ENCODE results near the gene CSTA.

Gene CSTA, protein sequence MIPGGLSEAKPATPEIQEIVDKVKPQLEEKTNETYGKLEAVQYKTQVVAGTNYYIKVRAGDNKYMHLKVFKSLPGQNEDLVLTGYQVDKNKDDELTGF

DNA sequence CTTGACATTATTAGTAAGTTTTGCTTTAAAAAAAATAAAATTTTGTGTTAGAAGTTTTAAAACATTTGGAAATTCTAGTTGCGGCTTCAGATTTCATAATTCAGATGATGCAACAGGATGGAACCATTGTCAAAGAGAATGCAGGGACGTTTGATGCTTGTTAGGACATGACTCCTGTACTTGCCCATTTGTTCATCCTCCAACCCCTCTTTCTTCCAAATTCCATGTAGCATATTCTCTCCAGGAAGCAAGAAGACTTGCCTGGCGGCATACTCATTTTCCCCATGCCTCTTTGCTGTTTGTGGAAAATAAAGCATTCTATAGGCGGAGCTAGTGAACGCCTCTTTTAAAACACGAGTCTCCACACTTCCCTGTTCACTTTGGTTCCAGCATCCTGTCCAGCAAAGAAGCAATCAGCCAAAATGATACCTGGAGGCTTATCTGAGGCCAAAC, at the start of gene CSTA:
CSTA (plus strand) TSS at position 378 of the 453 bp plus-strand sequence; CDS start at position 423, 45 bp downstream.
- no peak for DNase-seq

DNA sequence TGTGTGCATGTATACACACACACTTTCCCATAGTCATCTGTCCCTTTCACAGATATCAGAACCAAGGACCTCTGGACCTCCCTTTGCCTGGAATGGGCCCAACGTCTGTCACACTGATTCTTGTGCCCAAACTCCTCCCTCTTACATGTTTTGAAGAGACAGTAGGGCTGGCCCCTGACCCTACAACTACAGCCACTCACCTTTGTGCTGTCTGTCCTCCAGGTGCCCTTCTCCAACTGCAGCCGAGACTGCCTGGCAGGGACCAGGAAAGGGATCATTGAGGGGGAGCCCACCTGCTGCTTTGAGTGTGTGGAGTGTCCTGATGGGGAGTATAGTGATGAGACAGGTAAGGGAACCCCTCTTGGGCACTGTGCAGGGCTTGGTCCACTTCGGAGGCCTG, 43.2 kb upstream of the CSTA start:
- no peak for DNase-seq

DNA sequence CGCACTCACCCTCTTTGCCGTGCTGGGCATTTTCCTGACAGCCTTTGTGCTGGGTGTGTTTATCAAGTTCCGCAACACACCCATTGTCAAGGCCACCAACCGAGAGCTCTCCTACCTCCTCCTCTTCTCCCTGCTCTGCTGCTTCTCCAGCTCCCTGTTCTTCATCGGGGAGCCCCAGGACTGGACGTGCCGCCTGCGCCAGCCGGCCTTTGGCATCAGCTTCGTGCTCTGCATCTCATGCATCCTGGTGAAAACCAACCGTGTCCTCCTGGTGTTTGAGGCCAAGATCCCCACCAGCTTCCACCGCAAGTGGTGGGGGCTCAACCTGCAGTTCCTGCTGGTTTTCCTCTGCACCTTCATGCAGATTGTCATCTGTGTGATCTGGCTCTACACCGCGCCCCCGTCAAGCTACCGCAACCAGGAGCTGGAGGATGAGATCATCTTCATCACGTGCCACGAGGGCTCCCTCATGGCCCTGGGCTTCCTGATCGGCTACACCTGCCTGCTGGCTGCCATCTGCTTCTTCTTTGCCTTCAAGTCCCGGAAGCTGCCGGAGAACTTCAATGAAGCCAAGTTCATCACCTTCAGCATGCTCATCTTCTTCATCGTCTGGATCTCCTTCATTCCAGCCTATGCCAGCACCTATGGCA, 41.1 kb upstream of the CSTA start:
- no peak for DNase-seq

DNA sequence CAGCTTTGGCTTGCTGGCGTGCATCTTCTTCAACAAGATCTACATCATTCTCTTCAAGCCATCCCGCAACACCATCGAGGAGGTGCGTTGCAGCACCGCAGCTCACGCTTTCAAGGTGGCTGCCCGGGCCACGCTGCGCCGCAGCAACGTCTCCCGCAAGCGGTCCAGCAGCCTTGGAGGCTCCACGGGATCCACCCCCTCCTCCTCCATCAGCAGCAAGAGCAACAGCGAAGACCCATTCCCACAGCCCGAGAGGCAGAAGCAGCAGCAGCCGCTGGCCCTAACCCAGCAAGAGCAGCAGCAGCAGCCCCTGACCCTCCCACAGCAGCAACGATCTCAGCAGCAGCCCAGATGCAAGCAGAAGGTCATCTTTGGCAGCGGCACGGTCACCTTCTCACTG, 40.6 kb upstream of the CSTA start:
- no peak for DNase-seq

DNA sequence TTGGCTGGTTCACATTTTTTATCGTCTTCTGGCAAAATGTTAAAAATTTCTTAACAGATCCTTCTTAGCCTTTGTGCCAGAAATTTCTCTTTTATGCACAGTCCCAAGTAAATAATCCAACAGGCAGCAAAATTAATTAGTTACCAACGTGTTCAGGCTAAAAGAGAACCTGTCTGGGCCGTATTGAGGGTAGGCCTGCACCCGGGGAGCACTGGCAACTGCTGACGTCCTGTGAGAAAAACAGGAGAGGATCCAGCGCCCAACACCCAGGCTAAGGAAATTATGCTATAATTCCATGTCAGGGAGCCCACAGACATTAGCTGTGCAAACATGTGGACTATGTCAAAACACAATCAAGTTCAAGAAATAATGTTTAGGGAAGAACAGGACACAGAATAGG, 30.7 kb upstream of the CSTA start:
- DNase-seq: no peak

DNA sequence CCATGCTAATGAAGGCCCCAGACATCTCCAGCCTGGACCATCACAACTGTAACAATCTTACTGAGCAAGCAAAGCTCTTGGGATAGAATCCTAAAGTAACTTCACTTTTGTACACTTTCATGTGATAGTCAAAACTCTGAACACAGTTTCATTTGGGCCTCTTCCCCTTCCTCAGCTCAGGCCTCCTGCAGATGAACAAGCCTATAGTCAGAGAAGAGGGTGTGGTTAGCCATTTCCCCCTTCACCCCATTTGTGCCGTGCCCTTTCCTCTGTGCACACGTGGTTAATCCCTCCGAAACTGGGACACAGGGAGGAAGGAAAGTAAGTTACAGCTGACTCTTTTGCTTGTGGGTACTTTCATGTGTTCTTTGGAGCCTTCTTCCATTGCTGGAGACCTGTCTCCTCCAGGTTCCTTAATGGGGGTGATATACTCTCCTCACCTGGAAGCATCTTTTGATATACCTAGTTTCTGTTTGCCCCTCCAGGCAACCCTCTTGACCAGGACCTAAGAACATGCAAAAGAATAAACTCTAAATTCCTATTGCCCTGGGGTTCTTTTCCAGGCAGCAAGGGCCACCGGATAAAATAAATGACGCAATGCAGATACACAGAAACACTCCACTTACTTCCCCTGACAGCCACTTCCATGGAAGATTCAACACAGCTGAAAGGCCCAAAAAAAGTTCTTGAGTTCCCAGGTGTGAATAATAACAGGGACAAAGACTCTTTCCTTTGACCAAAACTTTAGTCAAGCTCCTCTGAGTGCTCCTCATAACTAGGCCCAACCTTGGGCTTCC, 29.6 kb upstream of the CSTA start:
- no peak for DNase-seq

DNA sequence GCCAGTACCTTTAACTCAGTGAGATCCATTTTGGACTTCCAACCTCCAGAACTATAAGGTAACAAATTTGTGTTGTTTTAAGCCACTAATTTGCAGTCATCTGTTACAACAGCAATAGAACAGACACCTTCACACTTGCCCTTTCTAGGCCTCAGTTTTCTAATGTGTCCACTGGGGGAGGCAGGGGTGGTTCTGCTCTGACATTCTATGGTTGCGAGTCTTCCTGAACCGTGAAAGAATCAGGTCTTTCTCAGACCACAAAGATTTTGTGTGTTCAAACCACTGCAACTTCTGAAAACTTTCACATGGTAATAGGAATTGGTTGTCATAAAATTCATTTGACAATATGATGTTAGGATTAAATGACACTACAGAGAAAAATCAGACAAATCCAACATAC, 26.8 kb upstream of the CSTA start:
- DNase-seq: no peak

DNA sequence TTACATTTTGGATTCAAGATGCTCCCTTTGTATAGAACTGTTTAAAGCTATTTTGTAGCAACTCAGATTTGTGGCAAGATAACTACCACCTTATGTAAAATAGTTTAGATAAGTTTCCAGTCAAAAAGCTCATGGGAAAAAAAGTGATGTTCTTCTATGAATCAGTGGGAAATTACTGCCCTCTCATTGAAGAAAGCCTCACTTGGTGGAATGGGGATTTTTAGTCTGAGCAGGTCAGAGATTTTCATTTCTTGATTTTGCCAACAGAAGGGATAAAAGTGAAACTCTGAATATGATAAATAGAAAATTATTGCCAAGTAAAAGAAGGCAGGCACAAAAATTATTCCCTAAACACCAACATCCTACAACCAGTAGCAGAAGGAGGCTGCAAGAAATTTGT, 25.8 kb upstream of the CSTA start:
- DNase-seq: no peak

DNA sequence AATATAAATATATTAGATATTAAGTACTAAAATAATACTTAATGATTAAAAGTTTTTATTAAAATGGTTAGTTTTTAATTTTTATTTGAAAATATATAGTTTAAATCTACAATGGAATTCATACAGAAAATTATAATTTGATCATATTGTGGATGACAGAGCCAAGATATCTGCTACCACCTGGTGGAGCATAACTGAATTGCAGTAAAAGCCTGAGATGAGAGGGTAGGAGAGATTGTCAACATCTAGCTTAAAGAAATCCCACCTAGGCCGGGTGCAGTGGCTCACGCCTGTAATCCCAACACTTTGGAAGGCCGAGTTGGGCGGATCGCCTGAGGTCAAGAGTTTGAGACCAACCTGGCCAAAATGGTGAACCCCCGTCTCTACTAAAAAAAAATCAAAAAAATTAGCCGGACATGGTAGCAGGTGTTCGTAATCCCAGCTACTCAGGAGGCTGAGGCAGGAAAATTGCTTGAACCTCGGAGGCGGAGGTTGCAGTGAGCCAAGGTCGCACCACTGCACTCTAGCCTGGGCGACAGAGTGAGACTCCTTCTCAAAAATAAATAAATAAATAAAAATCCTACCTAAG, 25.1 kb upstream of the CSTA start:
- no peak for DNase-seq

DNA sequence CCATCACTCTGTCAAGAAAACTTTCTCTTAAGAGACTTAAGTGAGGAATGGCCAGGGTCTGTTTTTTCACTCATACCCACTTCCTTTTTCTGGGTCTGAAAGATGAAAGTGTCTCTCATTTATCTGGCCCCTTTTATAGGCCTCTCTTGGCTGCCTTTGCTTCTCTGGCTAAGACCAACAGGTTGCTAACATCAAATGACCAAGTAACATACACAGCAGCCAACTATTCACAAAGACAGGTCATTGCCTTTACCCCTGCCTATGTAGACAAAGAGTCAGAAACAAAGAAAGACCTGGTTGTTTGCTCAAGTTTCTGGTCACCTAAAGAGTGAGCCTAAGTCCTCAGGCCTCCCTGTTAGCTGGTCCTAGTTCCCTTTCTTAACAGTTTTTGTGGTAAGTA, 24.0 kb upstream of the CSTA start:
- DNase-seq: no peak

DNA sequence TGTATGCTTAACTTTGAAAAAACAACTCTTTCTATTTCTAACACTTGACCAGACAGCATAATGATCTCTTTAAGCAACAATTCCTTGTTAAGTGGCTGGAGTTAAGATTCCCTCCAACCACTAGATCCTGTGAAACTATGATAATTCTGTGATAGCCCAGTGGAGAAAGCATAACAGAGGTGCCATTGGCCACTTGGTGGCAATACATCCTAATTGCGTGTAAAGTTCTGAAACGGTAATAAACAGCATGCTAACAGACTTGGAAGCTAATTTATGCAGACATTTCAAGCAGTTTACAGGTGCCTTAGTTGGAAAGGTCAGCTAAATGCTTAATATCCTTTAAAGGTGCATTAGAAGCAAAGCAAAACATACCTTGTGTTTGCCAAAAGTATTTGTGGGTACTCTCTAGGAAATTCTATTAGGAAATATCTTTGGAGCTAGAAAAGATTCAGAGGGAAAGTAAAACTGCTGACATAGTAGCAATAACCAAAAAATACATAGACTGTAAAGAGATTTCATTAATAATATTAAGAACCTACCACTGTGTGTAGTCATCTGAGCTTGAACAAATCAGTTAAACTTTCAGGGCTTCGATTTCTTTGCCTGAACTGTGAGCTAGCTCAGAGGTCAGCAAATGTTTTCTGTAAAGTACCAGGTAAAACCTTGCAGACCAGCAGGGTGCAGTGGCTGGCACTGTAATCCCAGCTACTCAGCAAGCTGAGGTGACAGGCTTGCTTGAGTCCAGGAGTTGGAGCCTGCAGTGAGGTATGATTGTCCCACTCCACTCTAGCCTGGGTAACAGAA, 19.0 kb upstream of the CSTA start:
- DNase-seq: no peak

DNA sequence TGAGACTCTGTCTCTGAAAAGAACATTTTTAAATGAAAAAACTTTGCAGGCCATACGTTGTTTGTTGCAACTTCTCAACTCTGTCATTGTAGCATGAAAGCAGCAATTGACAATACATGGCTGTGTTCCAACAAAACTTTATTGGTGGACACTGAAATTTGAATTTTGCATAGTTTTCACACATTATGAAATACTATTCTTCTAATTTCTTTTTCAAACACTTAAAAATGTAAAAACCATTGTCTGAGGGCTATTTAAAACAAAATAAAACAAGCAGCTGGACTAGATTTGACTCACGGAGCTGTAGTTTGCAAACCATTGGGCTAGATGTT, 18.5 kb upstream of the CSTA start:
- DNase-seq: no peak

DNA sequence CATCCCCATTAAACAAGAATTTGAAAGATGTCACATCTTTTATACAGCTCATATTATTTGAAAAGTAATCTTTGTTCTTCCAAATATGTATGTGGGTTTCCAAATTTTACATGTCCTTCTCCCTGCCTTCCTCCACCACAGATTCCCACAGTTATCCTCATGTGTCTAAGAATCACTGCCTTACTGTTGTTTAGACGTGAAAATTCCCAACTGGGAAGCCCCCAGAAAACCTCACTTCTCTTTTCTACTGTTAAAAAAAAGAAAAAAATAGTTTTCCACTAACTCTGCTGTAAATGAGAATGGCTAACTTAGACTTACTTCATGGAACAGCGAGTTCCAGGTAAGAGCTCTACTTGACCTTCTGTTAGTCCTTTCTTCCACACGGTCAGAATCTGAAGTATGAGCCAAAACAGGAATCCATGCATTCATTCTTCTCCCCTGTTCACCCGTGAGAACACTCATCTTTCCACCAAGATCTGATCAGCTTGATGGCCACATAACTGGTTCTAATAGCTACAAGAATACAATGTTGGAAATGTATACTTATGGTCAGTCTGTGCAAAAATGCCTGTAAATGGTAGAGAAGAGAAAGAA, 17.9 kb upstream of the CSTA start:
- DNase-seq: no peak

DNA sequence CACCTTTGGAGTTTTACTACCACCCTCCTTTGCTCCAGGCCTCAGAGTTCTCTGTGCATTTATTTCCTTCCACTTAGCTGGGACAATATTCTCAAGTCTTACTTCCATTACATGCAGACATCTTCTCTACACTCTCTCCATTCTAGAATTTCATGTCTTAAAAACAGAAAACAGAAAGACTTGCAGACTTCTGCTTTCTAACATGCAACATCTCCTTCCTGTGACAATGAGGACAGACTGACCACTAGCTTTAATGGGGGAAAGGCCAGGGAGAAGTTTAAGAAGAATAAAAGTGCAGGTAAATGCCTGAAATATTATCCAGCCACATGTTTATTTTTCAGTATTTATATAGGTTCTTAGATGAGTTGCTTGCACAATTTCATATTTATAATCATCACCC, 17.1 kb upstream of the CSTA start:
- no peak for DNase-seq

DNA sequence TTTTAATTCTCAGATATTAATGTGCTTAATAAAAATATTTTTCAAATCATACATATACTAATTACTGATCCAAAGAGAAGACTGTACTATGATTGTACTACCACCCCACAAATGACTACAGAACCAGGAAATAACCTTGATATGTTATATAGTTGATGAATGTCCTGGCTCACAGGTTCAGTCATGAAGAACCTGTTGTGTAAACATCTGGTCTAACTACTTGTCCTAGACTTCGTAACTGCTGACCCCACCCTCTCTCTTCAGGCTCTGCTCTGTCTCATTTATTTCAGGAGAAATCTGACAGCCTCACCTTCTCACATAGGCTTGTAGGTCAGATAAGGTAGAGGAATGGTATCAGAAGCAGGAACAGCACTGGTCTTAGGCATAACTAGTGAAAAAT, 14.7 kb upstream of the CSTA start:
- no peak for DNase-seq

DNA sequence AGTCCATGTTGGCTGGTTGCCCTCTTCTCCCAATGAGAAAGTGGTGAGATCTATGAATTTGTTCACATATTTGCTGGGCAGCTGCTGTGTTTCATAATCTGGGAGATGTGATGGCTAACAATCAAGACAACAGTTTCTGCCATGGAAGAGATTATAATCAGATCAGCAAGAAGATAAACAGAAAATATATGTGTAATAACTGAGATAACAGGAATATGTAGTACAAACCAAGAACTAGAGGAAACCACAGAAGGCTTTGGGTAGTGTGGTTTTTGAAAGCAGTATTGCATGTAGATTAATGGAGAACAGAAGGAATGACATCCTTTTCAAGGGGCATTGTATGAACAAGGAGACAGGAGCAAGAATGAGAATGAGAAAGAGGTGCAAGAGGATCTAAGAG, 12.2 kb upstream of the CSTA start:
- DNase-seq: no peak

DNA sequence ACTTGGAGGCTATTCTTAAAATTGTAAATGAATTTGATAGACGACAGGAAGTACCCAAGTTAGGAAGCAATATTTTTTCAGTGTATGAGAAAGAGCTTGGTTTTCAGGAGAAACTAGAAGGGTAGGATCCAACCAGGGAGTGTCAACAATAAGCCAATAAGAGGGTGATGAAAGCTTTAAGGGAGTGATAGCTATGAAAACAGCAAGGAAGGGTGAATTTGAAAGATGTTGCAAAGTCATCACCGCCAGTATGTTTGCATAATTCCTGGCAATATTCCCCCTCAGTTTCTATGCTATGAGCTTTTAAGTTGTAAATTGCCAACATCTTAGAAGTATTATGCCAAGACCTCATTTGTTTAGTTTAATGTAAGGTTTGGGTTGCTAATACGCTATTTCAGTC, 11.8 kb upstream of the CSTA start:
- DNase-seq: no peak

DNA sequence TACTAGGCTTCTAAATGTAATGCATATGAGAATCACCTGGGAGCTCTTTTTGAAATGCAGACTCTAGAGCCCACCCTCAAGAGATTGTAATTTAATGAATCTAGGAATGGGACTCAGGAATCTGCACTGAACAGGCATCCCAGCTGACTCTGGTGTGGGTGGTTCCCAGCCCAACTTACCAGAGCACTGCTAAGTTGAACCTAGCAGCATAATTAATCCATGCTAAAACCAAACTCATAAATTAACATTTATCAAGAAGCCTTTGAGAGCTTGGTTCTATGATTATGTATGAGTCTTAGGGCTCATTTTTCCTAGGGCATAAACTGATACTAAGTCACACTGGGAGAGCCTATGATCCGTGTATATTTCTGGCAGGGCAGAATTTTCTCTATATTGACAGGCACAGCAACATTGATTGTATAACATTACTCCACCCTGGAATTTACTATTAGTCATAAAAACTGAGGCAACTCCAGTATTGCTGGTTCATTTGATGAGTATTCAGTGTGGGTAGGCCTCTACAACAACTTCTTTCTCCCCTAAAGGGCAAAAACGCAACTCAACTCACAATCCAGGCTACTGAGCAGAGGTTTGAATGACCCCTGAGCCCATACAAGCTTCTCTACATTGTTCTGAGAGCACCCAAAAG, 10.7 kb upstream of the CSTA start:
- DNase-seq: no peak

DNA sequence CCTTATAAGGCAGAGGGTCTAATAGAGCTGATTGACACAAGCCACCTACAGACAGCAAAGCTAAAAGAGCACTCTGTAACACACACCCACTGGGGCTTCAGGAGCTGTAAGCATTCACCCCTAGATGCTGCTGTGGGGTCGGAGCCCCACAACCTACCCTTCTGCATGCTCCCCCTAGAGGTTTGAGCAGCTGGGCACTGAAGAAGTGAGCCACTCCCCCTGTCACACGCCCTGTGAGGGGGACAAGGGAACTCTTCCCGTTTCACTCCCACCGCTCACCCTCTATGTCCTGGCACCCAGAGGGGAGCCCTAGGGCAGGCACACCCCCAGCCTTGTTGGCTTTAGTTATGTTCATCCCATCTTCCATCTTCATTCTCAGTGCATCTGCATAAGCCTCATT, 9.4 kb upstream of the CSTA start:
- no peak for DNase-seq

DNA sequence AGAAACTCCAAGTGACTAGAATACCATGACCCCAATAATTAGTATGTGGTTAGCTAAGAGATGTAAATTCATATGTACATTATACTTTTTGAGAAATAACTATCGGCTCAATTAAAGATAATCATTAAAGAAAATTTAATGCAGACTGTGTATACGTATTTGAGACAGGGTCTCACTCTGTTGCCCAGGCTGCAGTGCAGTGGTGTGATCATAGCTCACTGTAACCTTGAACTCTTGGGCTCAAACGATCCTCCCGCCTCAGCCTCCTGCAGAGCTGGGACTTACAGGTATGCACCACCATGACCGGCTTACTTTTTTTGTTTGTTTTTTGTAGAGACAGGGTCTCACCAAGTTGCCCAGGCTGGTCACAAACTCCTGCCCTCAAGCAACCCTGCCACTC, 8.7 kb upstream of the CSTA start:
- no peak for DNase-seq

DNA sequence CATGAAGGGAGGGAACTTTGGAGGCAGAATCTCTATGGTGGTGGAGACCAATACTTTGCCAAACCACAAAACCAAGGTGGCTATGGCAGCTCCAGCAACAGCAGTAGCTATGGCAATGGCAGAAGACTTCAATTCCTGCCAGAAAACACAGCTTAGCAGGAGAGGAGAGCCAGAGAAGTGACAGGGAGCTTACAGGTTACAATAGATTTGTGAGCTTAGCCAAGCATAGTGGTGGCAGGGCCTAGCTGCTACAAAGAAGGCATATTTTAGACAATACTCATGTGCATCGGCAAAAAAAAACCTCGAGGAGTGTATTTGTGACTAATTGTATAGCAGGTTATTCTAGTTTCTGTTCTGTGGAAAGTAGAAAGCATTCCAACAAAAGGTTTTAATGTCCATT, 6.4 kb upstream of the CSTA start:
- no peak for DNase-seq
